Measurements from ENCODE around the gene VPS37D. TPM values are rescaled to one million over a fixed set of nuclear protein-coding genes. Genes with fewer than 3 reads are reported as not detected.
A peak's percentile ranks its signal among the peaks of the same experiment; 100 is the strongest.

VPS37D gene
- total and polyA plus RNA-seq, 8 donors: 0.55 to 2.4 (median 2.2) TPM; not detected in 4

DNA sequence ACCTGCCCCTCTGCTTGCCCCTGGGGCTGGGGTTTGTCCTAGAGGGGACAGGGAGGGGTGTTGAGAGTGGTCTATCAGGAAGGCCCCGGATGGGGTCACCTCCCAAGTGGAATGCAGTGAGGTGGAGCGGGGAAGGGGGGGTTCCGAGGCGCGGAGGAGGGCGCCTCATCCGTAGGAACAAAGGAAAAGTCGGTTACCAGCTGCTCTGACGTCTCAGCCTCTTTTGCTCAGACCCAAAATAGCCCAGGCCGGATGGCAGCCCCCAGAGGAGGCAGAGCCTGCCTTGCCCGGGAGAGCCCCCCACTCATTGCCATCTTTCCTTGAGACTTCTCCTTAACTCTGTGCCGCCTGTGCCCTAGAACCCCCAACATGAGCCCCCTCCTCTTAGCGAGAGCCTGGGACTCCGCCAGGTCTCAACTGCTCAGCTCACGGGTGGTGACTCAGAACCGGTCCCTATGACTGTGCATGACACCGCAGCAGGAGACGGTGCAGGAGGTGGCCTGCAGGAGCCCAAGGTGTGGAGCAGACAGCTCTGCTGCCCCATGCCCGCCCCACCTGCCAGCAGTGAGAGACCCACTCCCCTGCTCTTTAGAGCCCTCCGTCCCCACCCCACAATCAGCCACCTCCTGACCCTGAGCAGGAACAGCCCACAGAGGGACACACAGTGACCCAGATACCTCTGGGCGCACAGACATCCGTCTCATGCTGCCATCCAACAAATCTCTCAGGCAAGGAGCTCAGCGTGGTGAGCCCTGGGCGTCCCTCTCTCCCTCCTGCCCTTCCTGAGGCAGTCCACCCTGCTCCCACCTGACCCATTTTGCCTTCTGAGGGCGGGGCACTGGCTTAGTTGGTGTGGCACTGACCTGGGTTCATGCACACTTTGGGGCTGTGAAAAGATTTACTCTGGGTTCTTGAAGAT lies 38.8 kb downstream of the VPS37D start:
- H3K27me3 ChIP-seq: no peaks in the 10 kb centered on the region
- peaks cover 0 to 44% (median 41%) of the 10 kb centered on the region in 4 donors for H3K4me1 ChIP-seq
- no peak for TF ChIP-seq EP300 (IDR thresholded peaks at IDR 0.05)
- TF ChIP-seq POLR2A (IDR thresholded peaks at IDR 0.05): no peak
- TF ChIP-seq CTCF (IDR thresholded peaks at IDR 0.05): no peak
- TF ChIP-seq POLR2AphosphoS5 (IDR thresholded peaks at IDR 0.05): no peak
- WGBS, 5 donors: 71 to 84% (median 78%) methylated on average over 21 to 25 of the region's 25 CpGs
- peaks cover 0 to 19% (median 14%) of the 10 kb centered on the region in 4 donors for H3K36me3 ChIP-seq
- H3K9me3 ChIP-seq: no peaks in the 10 kb centered on the region
- intact Hi-C loops (cut with DNase I; ENCODE audit: low total_unique reads): no loop called here
- H3K4me3 ChIP-seq: no peak overlapping the region
- peak overlapping the region in 4 of 5 donors; percentile 6 to 48 (median 32) for H3K27ac ChIP-seq
- DNase-seq: peak in 1 of 2 donors; percentile 19

DNA sequence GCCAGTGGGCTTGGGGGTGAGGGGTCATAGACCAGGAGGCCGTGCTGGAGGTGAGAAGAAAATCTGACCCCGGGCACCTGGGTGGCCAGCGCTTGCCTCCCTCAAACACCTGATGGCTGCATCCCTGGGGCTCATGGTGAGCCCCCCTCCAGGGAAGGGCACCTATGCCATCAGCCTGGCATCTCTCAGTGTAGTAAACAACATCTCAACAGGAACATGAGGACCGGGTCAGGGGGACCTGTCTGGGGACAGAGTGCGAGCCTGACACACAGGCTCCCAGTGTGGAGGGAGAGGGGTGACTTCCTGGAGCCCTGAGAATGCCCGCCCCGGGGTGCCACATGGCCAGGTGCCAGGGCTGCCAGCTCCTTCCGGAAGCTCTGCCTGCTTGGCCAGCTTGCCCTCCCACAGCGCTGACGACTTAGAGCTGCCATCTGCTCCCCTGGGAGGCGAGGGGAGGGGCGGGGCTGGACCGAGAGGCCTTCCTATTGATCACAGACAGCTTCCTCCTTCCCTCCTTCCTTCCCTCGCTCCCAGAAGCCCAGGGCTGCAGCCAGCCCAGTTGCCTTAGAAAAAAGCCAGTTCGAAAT lies 39.5 kb downstream of the VPS37D start:
- Histone ChIP-seq H3K9me3 (no peaks in the 10 kb centered on the region), H3K36me3 (peaks cover 0 to 12% (median 11%) of the 10 kb centered on the region in 4 donors), H3K4me3 (no peak overlapping the region), H3K4me1 (peaks cover 0 to 45% (median 43%) of the 10 kb centered on the region in 4 donors), H3K27me3 (no peaks in the 10 kb centered on the region), H3K27ac (peak overlapping the region; percentile 3 to 48 (median 29))
- peak; percentile 79 to 85 for DNase-seq
- no peak for TF ChIP-seq POLR2A (IDR thresholded peaks at IDR 0.05)
- no peak for TF ChIP-seq CTCF (IDR thresholded peaks at IDR 0.05)
- peak in 1 of 3 donors; percentile 38 for TF ChIP-seq POLR2AphosphoS5 (IDR thresholded peaks at IDR 0.05)
- no peak for TF ChIP-seq EP300 (IDR thresholded peaks at IDR 0.05)
- 47 to 59% (median 52%) methylated on average over 11 to 15 of the region's 15 CpGs for WGBS, 5 donors
- intact Hi-C loops (cut with DNase I; ENCODE audit: low total_unique reads): no loop called here

DNA sequence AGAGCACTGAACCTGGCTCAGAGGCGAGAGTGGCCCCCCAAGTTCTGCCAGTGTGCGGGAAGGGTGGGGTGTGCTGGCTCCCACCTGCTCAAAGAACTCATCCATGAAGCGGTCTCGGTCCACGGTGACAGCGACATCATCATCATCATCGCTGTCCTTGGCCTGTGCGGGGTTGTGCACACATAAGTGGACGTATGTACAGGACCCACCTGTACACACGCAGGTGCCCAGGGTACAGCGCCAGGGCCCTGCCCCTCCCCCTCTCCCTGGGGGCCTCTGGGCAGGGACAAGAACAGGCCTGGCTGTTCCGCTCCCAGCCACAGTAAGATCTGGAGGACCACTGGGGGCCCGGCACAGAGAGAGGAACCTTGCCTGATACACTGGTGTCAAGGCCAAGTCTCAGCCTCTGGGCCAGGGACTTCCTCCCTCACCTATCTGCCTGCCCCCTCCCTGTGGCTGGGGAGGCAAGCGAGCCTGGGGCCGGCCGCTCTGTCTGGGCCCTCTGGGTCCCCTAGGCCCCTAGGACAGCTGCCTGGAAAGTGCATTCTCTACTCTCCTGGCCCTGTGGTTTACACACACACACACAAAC lies 41.4 kb downstream of the VPS37D start:
- no peak for DNase-seq

More for the DNA sequence above, 41.4 kb downstream of the VPS37D start:
- Histone ChIP-seq H3K27ac (no peak overlapping the region), H3K4me1 (peaks cover 0 to 36% (median 34%) of the 10 kb centered on the region in 4 donors), H3K36me3 (peaks cover 0 to 4% (median 0%) of the 10 kb centered on the region in 4 donors), H3K9me3 (no peaks in the 10 kb centered on the region), H3K4me3 (no peak overlapping the region), H3K27me3 (no peaks in the 10 kb centered on the region)
- intact Hi-C loops (cut with DNase I; ENCODE audit: low total_unique reads): no loop called here
- WGBS, 5 donors: 91 to 96% (median 95%) methylated on average over 6 to 16 of the region's 16 CpGs
- TF ChIP-seq CTCF (IDR thresholded peaks at IDR 0.05) (no peak), POLR2A (IDR thresholded peaks at IDR 0.05) (no peak), EP300 (IDR thresholded peaks at IDR 0.05) (no peak), POLR2AphosphoS5 (IDR thresholded peaks at IDR 0.05) (no peak)

Measured in stomach (tissue), 9 donors.